Testis (tissue), 2 donors: Measurements from ENCODE around the gene NUP205.

ENCODE experiments used
- POLR2A ChIP-seq: fragments of 450-650 bp; IDR thresholded peaks from one replicate; pipeline ENCODE4 v1.6.1; 2017; ENCODE audit warnings: antibody characterized with exemption, mild to moderate bottlenecking, moderate library complexity
- TF ChIP-seq, protein P1 (sequence below), 3 experiments: fragments of 450-650 bp in 2 of 3; fragments of 200-600 bp in 1 of 3; sonication (generic) in 1 of 3; IDR thresholded peaks; one replicate each; pipeline ENCODE4 v1.5.1; 2016 to 2019; ENCODE audit warnings: antibody characterized with exemption in 3 of 3, mild to moderate bottlenecking in 2 of 3, moderate library complexity in 1 of 3

- TF ChIP-seq, protein P1, sequence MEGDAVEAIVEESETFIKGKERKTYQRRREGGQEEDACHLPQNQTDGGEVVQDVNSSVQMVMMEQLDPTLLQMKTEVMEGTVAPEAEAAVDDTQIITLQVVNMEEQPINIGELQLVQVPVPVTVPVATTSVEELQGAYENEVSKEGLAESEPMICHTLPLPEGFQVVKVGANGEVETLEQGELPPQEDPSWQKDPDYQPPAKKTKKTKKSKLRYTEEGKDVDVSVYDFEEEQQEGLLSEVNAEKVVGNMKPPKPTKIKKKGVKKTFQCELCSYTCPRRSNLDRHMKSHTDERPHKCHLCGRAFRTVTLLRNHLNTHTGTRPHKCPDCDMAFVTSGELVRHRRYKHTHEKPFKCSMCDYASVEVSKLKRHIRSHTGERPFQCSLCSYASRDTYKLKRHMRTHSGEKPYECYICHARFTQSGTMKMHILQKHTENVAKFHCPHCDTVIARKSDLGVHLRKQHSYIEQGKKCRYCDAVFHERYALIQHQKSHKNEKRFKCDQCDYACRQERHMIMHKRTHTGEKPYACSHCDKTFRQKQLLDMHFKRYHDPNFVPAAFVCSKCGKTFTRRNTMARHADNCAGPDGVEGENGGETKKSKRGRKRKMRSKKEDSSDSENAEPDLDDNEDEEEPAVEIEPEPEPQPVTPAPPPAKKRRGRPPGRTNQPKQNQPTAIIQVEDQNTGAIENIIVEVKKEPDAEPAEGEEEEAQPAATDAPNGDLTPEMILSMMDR (IDR thresholded peaks at IDR 0.05) = no peak
- TF ChIP-seq POLR2A = no peak
Observed at GRCh38 chr7:135562720-135563119, 5.0 kb downstream of the NUP205 start.
